Measurements from ENCODE around the gene NAV2. TPM values are rescaled to one million over a fixed set of nuclear protein-coding genes. Genes with fewer than 3 reads are reported as not detected.

Gene NAV2
- total RNA-seq, 1 experiment from 2014 or later: 23.3 TPM

- H3K4me1 ChIP-seq (replicated peaks; ENCODE audit: insufficient read depth): peaks cover 41% of the 10 kb centered on the region
- H3K9me2 ChIP-seq (ENCODE audit: insufficient read depth): no peaks in the 10 kb centered on the region
- no peaks in the 10 kb centered on the region for H4K20me1 ChIP-seq (ENCODE audit: insufficient read depth)
- no peak overlapping the region for H3K4me2 ChIP-seq
- DNase-seq: no peak
- H3F3A ChIP-seq (ENCODE audit: insufficient read depth, low read depth): peaks cover 26% of the 10 kb centered on the region
- POLR2A ChIA-PET (ENCODE audit: unreplicated experiment): no interaction called here
- H2AFZ ChIP-seq: no peak overlapping the region
- no TSS peak for BruUV-seq (replicated peaks)
- no peak overlapping the region for H3K4me3 ChIP-seq
- H3K36me3 ChIP-seq (ENCODE audit: low read depth): no peaks in the 10 kb centered on the region
- intact Hi-C loops (cut with micrococcal nuclease; ENCODE audit: unreplicated experiment): no loop called here
- H3K27me3 ChIP-seq (ENCODE audit: insufficient read depth, low read depth): no peaks in the 10 kb centered on the region
- no peaks in the 10 kb centered on the region for H3K9me3 ChIP-seq (ENCODE audit: insufficient read depth, low read depth)
- no peak overlapping the region for H3K27ac ChIP-seq
- no peak for TF ChIP-seq EZH2 (IDR thresholded peaks at IDR 0.05; ENCODE audit: low read depth)
- no peak for TF ChIP-seq CTCF (conservative IDR thresholded peaks at IDR 0.05)
- CTCF ChIA-PET: no interaction called here
- no peaks in the 10 kb centered on the region for H3K79me2 ChIP-seq (ENCODE audit: low read depth)
Measured at GRCh38 chr11:20007386-20007785, 294.7 kb downstream of the NAV2 start.

GRCh38 chr11:20008190-20008870 is 295.7 kb downstream of the NAV2 start:
- H3K4me1 ChIP-seq (replicated peaks; ENCODE audit: insufficient read depth): peaks cover 39% of the 10 kb centered on the region
- H2AFZ ChIP-seq: no peak overlapping the region
- no TSS peak for BruUV-seq (replicated peaks)
- H4K20me1 ChIP-seq (ENCODE audit: insufficient read depth): no peaks in the 10 kb centered on the region
- no peaks in the 10 kb centered on the region for H3K27me3 ChIP-seq (ENCODE audit: insufficient read depth, low read depth)
- no peak for TF ChIP-seq CTCF (conservative IDR thresholded peaks at IDR 0.05)
- no peak for TF ChIP-seq EZH2 (IDR thresholded peaks at IDR 0.05; ENCODE audit: low read depth)
- H3K27ac ChIP-seq: no peak overlapping the region
- H3K4me3 ChIP-seq: no peak overlapping the region
- H3K9me2 ChIP-seq (ENCODE audit: insufficient read depth): no peaks in the 10 kb centered on the region
- CTCF ChIA-PET: no interaction called here
- H3K9me3 ChIP-seq (ENCODE audit: insufficient read depth, low read depth): no peaks in the 10 kb centered on the region
- POLR2A ChIA-PET (ENCODE audit: unreplicated experiment): no interaction called here
- no peaks in the 10 kb centered on the region for H3K36me3 ChIP-seq (ENCODE audit: low read depth)
- H3K79me2 ChIP-seq (ENCODE audit: low read depth): no peaks in the 10 kb centered on the region
- peaks cover 26% of the 10 kb centered on the region for H3F3A ChIP-seq (ENCODE audit: insufficient read depth, low read depth)
- no peak for DNase-seq
- intact Hi-C loops (cut with micrococcal nuclease; ENCODE audit: unreplicated experiment): no loop called here
- no peak overlapping the region for H3K4me2 ChIP-seq

- TF ChIP-seq CTCF (conservative IDR thresholded peaks at IDR 0.05) (no peak), EZH2 (IDR thresholded peaks at IDR 0.05; ENCODE audit: low read depth) (no peak)
- ChIA-PET CTCF (no interaction called here), POLR2A (ENCODE audit: unreplicated experiment) (no interaction called here)
- H3F3A ChIP-seq (ENCODE audit: insufficient read depth, low read depth): peaks cover 27% of the 10 kb centered on the region
- H3K4me3 ChIP-seq: no peak overlapping the region
- intact Hi-C loops (cut with micrococcal nuclease; ENCODE audit: unreplicated experiment): no loop called here
- no peak for DNase-seq
- H3K4me2 ChIP-seq: no peak overlapping the region
- BruUV-seq (replicated peaks): no TSS peak
- H3K27me3 ChIP-seq (ENCODE audit: insufficient read depth, low read depth): no peaks in the 10 kb centered on the region
- H3K79me2 ChIP-seq (ENCODE audit: low read depth): no peaks in the 10 kb centered on the region
- H3K27ac ChIP-seq: no peak overlapping the region
- peaks cover 39% of the 10 kb centered on the region for H3K4me1 ChIP-seq (replicated peaks; ENCODE audit: insufficient read depth)
- H2AFZ ChIP-seq: no peak overlapping the region
- no peaks in the 10 kb centered on the region for H4K20me1 ChIP-seq (ENCODE audit: insufficient read depth)
- H3K9me2 ChIP-seq (ENCODE audit: insufficient read depth): no peaks in the 10 kb centered on the region
- no peaks in the 10 kb centered on the region for H3K36me3 ChIP-seq (ENCODE audit: low read depth)
- no peaks in the 10 kb centered on the region for H3K9me3 ChIP-seq (ENCODE audit: insufficient read depth, low read depth)
Measured at GRCh38 chr11:20008871-20009644, 296.4 kb downstream of the NAV2 start.

All from PC-9 (cell line).